GM12874 (cell line): ENCODE measurements around the gene PET100.

Experiments
- CTCF ChIP-seq: IDR thresholded peaks from 2 replicates; pipeline ENCODE4 v1.5.1; 2011; ENCODE audit warnings: low read depth, mild to moderate bottlenecking, control low read depth, low read length, moderate library complexity; ENCODE audit not compliant: insufficient read depth

The PET100 gene

GRCh38 chr19:7598180-7598579 lies 31.4 kb upstream of the PET100 start:
- no peak for TF ChIP-seq CTCF

GRCh38 chr19:7600721-7601120 lies 28.9 kb upstream of the PET100 start:
- TF ChIP-seq CTCF = no peak

GRCh38 chr19:7602240-7602934 lies 27.2 kb upstream of the PET100 start:
- TF ChIP-seq CTCF = no peak

GRCh38 chr19:7602935-7603497 lies 26.6 kb upstream of the PET100 start:
- TF ChIP-seq CTCF = no peak

- no peak for TF ChIP-seq CTCF
Observed at GRCh38 chr19:7603919-7604318, 25.7 kb upstream of the PET100 start.

- no peak for TF ChIP-seq CTCF
Observed at GRCh38 chr19:7605490-7606222, 23.9 kb upstream of the PET100 start.

- TF ChIP-seq CTCF = no peak
Observed at GRCh38 chr19:7606289-7606688, 23.3 kb upstream of the PET100 start.
